Fibroblast of the conjunctiva (primary cell): ENCODE results near the gene SHROOM4.

ENCODE experiments used
- DNase-seq: peaks from one replicate; pipeline ENCODE4 v3.0.0-alpha.2; 2010; ENCODE audit warnings: low read depth

Gene SHROOM4, protein sequence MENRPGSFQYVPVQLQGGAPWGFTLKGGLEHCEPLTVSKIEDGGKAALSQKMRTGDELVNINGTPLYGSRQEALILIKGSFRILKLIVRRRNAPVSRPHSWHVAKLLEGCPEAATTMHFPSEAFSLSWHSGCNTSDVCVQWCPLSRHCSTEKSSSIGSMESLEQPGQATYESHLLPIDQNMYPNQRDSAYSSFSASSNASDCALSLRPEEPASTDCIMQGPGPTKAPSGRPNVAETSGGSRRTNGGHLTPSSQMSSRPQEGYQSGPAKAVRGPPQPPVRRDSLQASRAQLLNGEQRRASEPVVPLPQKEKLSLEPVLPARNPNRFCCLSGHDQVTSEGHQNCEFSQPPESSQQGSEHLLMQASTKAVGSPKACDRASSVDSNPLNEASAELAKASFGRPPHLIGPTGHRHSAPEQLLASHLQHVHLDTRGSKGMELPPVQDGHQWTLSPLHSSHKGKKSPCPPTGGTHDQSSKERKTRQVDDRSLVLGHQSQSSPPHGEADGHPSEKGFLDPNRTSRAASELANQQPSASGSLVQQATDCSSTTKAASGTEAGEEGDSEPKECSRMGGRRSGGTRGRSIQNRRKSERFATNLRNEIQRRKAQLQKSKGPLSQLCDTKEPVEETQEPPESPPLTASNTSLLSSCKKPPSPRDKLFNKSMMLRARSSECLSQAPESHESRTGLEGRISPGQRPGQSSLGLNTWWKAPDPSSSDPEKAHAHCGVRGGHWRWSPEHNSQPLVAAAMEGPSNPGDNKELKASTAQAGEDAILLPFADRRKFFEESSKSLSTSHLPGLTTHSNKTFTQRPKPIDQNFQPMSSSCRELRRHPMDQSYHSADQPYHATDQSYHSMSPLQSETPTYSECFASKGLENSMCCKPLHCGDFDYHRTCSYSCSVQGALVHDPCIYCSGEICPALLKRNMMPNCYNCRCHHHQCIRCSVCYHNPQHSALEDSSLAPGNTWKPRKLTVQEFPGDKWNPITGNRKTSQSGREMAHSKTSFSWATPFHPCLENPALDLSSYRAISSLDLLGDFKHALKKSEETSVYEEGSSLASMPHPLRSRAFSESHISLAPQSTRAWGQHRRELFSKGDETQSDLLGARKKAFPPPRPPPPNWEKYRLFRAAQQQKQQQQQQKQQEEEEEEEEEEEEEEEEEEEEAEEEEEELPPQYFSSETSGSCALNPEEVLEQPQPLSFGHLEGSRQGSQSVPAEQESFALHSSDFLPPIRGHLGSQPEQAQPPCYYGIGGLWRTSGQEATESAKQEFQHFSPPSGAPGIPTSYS (N-terminal part only)

DNA sequence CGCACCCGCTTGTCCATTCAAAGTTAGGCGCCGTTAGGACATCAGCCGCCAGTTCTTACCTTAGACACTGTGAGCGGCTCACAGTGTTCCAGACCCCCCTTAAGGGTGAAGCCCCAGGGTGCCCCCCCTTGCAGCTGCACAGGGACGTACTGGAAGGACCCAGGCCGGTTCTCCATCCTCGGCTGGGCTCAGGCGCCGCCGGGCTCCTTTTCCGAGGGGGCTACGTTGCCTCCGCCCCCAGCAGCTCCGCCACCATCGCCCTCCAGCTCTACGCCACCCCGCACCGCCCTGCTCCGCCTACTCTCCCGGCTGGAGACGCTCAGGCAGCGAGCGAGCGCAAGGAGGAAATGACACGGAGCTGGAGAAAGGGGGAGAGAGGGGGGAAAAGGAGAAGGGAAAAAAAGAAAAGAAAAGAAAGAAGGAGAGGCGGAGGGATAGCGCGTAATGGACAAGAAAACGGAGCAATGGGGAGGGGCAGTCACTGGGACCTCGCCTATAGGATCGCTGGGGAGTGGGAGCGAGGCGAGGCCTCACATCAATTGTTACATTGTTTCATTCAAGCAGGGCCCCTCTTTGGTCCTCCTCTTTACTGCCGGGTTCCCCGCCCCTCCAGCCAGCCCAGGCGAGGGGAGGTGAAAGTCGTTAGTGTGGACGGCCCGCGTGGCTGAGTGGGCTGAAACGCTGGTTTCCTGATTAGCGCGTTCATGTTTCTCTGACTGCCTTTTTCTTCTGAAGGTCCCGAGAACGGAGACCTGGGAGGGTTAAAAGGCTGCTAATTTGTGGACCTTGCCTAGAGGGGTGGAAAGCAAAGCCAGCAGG, at the start of gene SHROOM4:
TSS of gene SHROOM4 (minus strand) at position 352 of the 819 bp plus-strand sequence. CDS start at position 176, 176 bp downstream.
- no peak for DNase-seq

DNA sequence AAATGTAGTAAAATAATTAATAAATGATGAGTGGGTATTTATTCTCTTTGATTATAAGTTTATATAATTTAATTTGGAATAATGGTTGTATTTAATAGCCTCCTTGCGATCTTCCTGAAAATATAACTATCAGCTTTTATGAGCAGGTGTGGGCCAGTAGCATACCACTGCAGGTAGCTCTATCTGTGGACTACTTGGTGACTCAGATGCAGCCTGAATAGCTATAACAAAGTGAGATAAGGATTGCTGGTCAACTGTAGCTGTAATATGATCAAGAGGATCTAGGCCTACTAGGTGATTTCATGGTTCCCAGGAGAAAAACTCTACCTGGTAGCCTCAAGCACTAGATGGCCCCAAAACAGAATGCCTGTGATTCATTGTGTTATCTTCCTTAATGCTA, 49.5 kb upstream of the SHROOM4 start:
- no peak for DNase-seq

DNA sequence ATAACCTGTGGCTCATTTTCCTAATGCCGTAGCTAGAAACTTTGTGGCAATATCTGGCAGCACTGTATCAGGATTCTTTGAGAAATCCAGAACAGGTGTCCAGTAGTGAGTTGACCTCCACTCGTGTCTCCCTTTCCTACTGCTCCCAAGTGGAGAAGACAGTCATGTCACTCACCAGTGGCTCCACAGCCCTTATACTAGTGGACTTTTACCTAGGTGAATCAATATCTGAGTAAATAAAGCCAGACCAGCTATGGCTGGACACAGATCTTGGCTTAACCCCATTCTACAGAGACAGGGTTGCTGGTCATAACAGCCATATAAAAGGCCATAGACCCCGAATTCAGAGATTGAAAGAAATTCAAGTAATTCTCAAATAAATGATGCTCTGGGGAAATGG, 46.5 kb upstream of the SHROOM4 start:
- DNase-seq, result no peak

DNA sequence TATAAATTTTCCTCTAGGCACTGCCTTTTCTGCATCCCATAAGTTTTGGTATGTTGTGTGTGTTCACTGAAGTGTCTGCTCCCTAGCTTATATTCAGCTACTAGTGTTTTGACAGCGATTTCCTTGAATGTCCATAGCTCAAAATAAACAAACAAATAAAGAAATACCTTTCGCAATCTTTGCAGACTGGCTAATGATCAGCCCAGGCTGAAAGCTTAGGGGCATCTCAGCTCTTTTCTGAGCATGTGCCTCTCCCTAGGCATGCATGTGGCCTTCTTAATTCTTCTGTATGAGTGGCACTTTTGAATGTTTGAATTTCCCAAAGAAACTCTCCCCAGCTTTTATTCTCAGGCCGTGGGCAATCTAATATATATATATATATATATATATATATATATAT, 44.6 kb upstream of the SHROOM4 start:
- DNase-seq, result no peak

DNA sequence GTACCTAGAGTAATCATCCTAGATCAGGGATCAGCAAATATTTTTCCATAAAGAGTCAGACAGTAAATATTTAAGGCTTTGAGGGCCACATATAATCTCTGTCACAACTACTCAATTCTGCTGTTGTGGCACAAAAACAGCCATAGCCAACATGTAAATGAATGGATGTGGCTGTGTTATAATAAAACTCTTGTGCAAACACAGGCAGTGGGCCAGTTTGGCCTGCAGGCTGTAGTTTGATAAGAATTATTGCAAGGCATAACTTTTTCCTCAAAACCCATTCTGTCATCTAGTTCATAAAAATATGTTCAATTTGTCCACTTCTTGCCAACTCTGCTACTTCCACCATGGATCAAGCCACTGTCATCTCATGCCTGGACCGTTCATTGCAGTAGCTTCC, 39.4 kb upstream of the SHROOM4 start:
- no peak for DNase-seq

DNA sequence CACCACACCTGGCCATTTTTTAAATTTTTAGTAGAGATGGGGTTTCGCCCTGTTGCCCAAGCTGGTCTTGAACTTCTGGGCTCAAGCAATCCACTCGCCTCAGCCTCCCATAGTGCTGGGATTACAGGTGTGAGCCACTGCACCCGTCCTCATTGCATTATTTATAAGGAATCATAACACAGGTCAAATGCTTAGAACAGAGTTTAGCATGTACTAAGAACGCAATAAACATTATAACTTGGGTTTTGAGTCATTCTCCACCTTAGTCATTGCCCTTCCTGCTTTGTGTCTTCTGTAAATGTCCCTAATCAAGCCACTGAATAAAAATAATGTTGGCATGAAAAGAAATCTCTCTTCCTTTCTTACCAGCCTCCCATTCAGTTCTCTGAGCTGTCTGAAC, 38.5 kb upstream of the SHROOM4 start:
- no peak for DNase-seq

DNA sequence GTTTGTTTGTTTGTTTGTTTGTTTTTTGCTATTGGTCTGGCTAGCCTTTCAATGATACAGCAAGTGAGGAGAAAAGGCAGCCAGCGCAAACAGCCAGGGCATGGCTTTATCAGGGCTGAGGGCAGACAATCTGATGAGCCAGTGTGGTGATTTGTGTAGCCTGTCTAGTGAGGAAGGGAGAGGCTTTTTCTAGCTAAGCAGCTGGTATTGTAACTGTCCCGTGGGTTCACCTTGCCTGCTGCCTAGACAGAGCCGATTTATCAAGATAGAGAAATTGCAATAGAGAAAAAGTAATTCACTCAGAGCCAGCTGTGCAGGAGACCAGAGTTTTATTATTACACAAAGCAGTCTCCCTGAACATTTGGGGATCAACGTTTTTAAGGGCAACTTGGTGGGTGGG, 28.2 kb upstream of the SHROOM4 start:
- no peak for DNase-seq

DNA sequence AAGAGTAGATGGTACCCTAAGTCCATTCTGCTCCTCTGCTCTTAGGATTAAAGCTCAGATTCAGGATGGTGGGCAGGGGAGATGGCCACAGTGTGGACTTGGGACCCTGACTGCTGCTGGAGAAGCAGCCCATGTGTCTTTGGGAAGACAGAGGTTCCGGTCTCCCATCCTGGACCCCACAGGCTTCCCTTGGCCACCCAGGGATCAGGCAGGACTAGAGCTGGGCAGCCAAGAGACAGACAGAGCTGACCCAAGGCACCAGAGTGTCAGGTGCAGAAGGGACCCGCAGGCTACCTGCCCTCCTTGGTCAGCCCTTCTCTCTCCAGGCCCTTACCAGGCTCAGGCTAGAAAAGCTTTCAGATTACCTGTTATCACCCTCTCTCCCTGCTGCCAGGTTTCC, 25.7 kb upstream of the SHROOM4 start:
- no peak for DNase-seq

DNA sequence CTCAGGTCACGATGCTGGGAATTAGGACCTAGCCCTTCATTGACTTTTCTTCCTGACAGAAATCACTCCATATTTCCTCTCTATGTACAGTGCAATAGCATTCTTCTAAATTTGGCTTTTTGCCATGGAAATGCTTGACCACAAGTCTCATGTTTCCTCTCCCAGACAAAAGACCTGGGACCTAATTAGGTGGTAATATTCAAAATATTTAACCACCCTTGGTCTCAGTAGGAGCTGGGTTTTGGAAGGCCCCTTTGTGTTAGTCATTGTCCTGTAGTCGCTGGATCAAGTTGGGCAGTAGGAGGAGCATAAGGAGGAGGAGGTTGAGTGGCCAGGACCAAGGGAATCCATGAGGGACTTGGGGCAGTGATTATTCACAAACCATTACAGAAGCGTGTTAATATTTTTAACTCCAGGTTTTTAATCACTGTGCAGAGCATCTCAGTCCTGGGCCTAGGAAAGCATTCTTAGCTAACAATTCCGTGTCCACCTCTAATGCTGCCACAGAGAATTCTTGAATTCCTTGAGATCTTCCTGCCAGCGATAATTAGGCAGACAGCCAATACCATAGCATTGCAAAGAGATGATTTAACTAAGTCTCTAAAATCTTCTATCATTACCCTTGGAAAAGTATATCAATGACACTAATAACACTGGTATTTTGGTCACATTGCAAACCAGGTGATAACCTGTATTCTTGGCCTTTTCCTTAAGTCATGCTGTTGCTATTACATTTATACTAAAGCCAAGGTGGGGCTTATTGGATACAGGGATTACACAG, 25.0 kb upstream of the SHROOM4 start:
- no peak for DNase-seq

DNA sequence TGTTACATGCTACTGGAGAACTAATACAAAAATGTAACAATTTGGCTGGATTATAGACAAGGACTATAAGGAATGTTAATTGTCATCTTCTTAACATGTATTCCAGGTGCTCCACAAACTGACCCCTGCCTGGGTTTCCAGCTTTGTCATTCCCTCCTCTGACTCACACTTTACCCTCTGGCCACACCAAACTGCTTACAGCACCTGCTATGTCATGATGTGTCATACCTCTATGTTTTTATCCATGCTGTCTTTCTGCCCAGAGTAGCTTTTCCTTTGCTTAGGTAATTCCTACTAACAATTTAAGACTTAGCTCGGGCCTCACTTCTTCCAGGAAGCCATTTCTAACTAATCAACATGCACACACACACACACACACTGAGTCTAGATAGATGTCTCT, 14.0 kb upstream of the SHROOM4 start:
- no peak for DNase-seq

DNA sequence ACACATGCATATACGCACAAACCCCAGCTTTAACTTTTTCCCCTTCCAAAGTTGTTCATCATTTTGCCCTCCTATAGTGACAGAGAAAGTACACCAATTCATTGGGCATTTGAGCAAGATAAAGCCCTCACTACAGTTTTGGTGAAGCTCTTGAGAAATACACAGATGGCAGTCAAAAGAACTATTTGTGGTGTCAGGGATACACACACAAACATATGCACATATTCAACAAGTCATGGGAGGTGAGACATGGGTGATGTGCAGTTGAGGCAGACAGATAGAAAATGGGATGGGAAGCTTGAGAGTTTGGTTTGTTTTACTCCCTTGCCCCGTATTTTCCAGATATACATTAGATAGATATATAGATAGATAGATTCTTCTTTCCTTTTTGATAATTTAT, 11.8 kb upstream of the SHROOM4 start:
- DNase-seq, result no peak

DNA sequence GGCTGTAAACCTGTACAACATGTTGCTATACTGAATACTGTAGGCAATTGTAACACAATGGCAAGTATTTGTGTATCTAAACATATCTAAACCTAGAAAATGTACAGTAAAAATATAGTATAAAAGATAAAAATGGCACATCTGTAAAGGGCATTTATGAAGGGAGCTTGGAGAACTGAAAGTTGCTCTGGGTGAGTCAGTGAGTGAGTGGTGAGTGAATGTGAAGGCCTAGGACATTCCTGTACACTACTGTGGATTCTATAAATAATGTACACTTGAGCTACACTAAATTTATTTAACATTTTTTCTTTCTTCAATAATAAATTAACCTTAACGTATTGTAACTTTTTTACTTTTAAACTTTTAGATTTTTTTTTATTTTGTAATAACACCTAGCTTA, 5.0 kb upstream of the SHROOM4 start:
- no peak for DNase-seq

DNA sequence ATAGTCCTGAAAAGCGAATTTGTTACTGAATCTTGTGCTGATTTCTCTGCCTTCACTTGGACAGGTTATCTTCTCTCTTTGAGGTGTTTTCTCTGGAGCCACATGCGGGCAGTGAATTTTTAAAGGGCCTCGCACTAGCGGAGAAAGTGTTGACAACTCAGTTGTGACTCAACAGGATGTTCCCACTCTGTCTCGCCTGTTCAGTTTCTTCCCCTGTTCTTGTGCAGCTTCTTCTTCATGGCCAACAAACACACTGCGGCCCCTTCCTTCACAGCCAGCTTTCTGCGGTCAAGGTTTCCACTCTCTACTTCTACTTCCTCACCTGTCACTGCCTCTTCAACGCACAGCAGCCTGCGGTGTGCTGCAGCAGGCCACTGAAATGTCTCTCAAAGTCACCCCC, 1.1 kb upstream of the SHROOM4 start:
- DNase-seq, result no peak

DNA sequence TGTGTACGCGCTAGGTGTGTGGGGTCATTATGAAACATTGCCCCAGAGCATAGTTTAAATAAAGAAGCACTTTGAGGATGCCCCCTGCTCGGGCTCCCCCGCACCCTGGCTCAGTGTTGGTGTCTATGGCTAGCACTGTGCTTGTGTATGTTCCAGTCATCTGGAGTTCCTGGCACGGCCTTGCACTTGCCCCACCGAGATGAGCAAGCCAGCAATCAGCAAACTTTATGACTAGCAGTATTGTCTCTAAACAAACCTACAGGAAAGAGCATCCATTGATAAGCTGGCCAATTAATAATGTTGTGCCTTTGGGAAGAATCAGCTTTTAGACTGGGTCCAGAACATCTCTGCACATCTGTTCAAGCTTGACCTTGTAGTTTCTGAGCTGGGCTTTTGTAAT, 707 bp upstream of the SHROOM4 start:
- no peak for DNase-seq

DNA sequence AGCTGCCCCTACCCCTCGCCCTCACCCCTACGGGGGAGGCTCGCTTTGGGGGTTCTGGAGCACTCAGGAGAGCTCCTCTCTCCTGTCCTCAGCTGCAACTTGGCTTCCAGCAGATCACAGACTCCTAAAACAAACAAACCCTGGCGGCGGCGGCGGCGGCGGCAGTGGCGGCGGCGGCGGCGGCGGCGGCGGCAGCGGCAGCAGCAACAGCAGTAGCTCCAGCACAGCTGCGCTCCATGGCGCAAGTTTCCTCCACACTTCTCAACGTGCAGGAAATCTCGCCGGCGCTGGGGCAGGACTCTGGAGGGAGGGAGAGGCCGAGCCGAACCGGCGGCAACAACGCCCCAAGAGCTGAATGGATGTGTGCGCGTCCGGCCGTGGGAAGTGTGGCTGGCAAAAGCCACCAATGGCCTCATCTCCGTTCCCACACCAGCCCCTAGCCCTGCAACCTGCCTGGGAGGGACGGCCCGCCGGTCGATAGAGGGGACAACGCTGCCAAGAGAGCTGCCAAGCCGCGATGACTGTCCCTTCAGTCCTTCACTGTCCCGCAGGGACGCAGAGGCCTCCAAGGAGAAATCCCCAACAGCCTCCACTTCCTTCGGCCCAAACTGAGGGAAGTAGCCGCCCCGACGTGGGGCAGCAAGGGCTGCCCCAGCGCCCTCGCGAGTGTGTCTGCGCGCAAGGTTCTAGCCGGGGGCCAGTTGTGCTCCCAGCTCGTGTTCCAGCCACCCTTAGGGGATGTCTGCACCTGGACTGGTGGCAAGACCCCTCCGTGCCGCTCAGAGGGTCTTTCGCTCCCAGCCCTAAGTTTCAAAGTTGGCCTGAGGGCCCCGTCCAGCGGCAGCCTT, 775 bp downstream of the SHROOM4 start:
- no peak for DNase-seq

DNA sequence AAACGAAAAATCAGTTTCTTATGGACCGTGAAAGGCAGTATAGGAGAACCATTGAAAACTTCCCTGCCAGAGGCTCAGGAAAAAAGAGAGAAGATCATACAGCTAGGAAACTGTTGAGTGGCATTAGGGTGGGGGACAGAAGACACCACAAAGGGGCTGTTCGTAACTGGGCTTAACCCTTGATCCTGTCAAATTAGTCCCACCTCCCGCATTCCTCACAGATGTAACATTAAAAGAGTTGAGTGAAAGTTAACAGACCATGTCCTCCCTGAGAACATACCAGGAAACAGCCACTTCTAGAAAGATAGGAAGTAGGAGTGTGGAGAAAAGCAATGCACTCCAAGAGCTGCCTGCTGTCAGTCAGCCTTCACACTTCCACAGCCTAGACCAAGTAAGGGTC, 8.7 kb downstream of the SHROOM4 start:
- no peak for DNase-seq

DNA sequence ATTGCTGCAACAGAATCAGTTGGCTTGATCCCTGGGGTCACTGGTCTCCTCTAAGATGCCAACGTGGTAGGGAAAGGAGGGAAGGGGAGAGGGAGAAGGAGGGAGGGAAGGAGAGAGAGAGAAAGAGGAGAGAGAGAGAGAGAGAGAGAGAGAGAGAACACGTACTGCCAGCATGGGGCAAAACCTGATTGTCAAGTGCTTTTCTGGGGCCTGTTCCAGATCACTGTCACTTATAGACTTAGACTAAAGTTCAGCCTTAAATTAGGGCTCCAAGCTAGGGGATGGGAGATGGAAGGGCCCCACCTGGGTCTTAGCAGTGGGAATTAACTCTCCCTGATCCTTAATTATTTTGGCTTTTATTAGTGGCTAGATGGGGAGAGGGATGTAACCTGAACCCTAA, 12.9 kb downstream of the SHROOM4 start:
- DNase-seq, result no peak

DNA sequence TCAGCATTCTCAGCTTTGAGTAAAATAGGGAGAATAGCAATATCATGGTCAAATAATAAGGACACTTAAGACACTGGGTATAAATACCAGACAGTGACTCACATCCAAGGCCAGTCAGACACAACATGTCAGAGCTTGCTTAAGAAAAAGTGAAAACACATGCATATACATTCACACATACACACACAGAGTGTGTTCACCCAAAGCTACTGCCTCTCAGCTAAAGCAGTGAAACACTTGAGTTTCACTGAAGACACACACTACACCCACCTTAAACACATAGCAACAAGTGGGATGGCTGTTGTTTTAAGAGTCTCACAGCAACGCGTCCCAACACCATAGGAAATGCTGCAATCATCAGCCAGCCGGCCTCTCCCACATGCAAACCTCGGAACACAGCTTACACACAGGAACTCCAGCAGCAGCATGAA, 14.4 kb downstream of the SHROOM4 start:
- DNase-seq, result no peak

DNA sequence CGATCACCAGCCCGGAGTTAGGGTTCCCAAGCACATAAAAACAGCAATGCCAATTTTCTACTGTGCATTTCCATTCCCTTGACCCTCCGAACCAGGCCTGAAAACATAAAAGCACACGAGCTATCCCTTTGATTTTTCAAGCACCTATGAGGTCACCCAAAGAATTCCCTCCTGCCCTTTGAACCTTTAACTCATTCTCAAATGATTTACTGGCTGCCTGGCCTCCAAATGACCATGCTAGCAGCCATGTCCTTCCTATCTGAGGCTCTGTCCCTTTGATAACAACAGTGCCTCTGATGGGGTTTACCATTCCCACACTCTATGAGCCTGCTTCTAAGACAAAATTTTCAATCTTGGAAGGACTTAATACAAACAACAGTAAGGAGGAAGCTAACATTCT, 15.2 kb downstream of the SHROOM4 start:
- no peak for DNase-seq

DNA sequence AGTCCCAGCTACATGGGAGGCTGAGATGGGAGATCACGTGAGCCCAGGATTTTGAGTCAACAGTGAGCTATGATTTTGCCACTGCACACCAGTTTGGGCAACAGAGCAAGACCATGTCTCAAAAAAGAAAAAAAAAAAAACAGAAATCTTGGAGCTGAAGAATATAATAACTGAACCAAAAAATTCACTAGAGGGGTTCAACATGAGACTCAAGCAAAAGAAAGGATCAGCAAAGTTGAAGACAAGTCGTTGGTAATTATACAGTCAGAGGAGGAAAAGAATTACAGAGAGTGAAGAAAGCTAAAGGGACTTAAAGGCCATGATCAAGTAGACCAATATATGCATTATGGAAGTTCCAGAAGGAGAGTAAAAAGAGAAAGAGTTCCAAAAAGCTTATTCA, 26.9 kb downstream of the SHROOM4 start:
- DNase-seq, result no peak
